Endodermal cell (in vitro differentiated cells): ENCODE results near the gene TRPV2. TPM values are rescaled to one million over a fixed set of nuclear protein-coding genes. Genes with fewer than 3 reads are reported as not detected.

Experiments used
- DNase-seq: peaks from one replicate; pipeline ENCODE4 v3.0.0-alpha.2; 2017
- H3K27ac ChIP-seq: 2 replicates; pipeline ENCODE4 v1.5.1; 2013; ENCODE audit warnings: mild to moderate bottlenecking, low read depth, low read length, moderate library complexity
- H3K27me3 ChIP-seq: 2 replicates; pipeline ENCODE4 v1.6.1; 2013; ENCODE audit warnings: mild to moderate bottlenecking, low read length, moderate library complexity; ENCODE audit not compliant: insufficient read depth, control insufficient read depth, poor library complexity, severe bottlenecking
- H3K36me3 ChIP-seq: 2 replicates; pipeline ENCODE4 v1.7.0; 2013; ENCODE audit warnings: mild to moderate bottlenecking, low read length, moderate library complexity; ENCODE audit not compliant: control insufficient read depth, insufficient read depth
- H3K4me1 ChIP-seq: one replicate; pipeline ENCODE4 v1.7.0; 2013; ENCODE audit warnings: low read length; ENCODE audit not compliant: control insufficient read depth, insufficient read depth
- H3K4me3 ChIP-seq: 2 replicates; pipeline ENCODE4 v1.5.1; 2013; ENCODE audit warnings: mild to moderate bottlenecking, low read length, moderate library complexity
- H3K9ac ChIP-seq: 2 replicates; pipeline ENCODE4 v1.6.1; 2013; ENCODE audit warnings: mild to moderate bottlenecking, low read length, moderate library complexity; ENCODE audit not compliant: poor library complexity, severe bottlenecking; ENCODE audit errors: extremely low read depth
- H3K9me3 ChIP-seq: 2 replicates; pipeline ENCODE4 v1.6.1; 2013; ENCODE audit warnings: mild to moderate bottlenecking, low read length, moderate library complexity; ENCODE audit not compliant: control insufficient read depth
- H3K27ac Mint-ChIP-seq: 2 replicates; pipeline ENCODE4 v1.8.0; 2020; ENCODE audit warnings: mixed read lengths
- H3K27me3 Mint-ChIP-seq: 2 replicates; pipeline ENCODE4 v1.8.0; 2021; ENCODE audit warnings: mild to moderate bottlenecking, mixed read lengths; ENCODE audit not compliant: insufficient read depth
- H3K36me3 Mint-ChIP-seq: 2 replicates; pipeline ENCODE4 v1.8.0; 2020; ENCODE audit warnings: low read depth, mixed read lengths
- H3K4me1 Mint-ChIP-seq: 2 replicates; pipeline ENCODE4 v1.8.0; 2020; ENCODE audit warnings: mixed read lengths
- H3K4me3 Mint-ChIP-seq: 2 replicates; pipeline ENCODE4 v1.8.0; 2020; ENCODE audit warnings: mild to moderate bottlenecking, moderate library complexity, mixed read lengths
- H3K9me3 Mint-ChIP-seq: 2 replicates; pipeline ENCODE4 v1.8.0; 2020; ENCODE audit warnings: mild to moderate bottlenecking, mixed read lengths
- CTCF ChIP-seq: fragments of 200-600 bp; sonication (generic); conservative IDR thresholded peaks from 2 replicates; pipeline ENCODE4 v1.5.0; 2021; ENCODE audit warnings: antibody characterized with exemption, mild to moderate bottlenecking
- WGBS, 2 experiments: methylation state at CpG; one replicate each; pipeline versions ENCODE4 v1.1.5 to v1.1.7; 2013; ENCODE audit warnings: missing lambda C conversion rate in 2 of 2, mixed read lengths in 1 of 2; ENCODE audit not compliant: insufficient coverage in 1 of 2, insufficient read length in 1 of 2; 5-methylcytosine and 5-hydroxymethylcytosine counted together
- total RNA-seq, 2 donors: library from RNA; stranded (reverse); fragmentation: NEBNext Ultra II Directional in 1 of 2; extraction: Animal tissue kit (Norgen Biotek cat#: 25700) in 1 of 2; gene quantifications; 2 replicates in 1 of 2; 3 replicates in 1 of 2; pipeline ENCODE4 v1.2.1, GENCODE V29; 2021

TRPV2 gene
- total RNA-seq, 2 donors from 2014 or later, result 0.51 to 1.1 TPM

DNA sequence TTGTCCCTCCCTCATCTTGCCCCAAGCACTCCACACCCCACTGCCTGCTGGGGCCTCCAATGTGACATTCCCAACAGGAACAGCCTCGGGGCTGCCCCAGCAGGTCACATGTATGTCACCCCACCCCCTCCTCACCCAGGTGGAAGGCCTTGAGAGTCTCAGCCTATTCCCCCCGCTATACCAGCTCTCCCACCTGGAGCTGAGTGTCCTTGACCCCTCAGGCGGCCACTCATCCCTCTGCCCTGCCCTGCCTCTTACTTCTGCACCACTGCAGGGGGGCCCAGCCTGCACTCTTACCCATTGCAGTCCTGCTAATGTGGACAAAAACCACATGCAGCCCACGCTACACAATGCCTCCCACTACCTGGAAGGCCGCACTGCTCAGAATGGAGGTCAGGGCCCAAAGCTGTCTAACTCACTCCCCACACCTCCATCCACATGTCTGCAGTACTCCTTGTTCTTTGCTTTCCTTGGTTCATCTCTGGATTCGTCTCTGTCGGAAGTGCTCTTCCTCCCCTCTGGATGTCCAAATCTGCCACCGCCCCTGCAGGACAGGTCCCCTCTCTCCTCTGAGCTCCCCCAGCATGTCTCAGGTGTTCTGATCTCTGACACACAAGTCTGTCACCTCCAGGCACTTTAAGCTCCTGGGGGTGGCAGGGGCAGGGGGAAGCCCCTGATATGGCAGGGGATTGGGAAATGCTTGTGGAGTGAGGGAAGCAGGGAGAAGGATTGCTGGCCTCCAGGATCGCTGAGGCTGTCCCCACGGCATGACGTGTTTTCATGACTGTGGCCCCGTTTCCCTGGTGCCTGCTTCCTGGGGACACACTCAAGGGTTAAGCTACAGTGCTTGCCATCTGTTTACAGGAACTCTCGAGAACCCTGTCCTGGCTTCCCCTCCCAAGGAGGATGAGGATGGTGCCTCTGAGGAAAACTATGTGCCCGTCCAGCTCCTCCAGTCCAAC, 20.8 kb downstream of the TRPV2 start:
- DNase-seq, result peak; percentile 75
- Histone ChIP-seq H3K4me1 (peaks cover 6% of the 10 kb centered on the region), H3K9me3 (no peaks in the 10 kb centered on the region), H3K27ac (no peak overlapping the region), H3K9ac (no peak overlapping the region), H3K4me3 (no peak overlapping the region), H3K36me3 (peaks cover 21% of the 10 kb centered on the region), H3K27me3 (no peaks in the 10 kb centered on the region)
- H3K4me3 Mint-ChIP-seq, result peak overlapping the region; percentile 1
- 79 to 83% methylated on average over 10 to 14 of the region's 14 CpGs for WGBS, 2 experiments
- peak overlapping the region; percentile 87 for H3K27ac Mint-ChIP-seq
- H3K27me3 Mint-ChIP-seq, result no peaks in the 10 kb centered on the region
- TF ChIP-seq CTCF, result no peak
- H3K4me1 Mint-ChIP-seq, result peaks cover 39% of the 10 kb centered on the region
- no peaks in the 10 kb centered on the region for H3K9me3 Mint-ChIP-seq
- H3K36me3 Mint-ChIP-seq, result peaks cover 21% of the 10 kb centered on the region

- Mint-ChIP-seq H3K36me3 (peaks cover 30% of the 10 kb centered on the region), H3K27ac (peak overlapping the region; percentile 93), H3K4me3 (peak overlapping the region; percentile 13), H3K27me3 (no peaks in the 10 kb centered on the region), H3K9me3 (no peaks in the 10 kb centered on the region), H3K4me1 (peaks cover 45% of the 10 kb centered on the region)
- peak; percentile 24 for TF ChIP-seq CTCF
- WGBS, 2 experiments, result 60 to 87% methylated on average over 1 to 2 of the region's 2 CpGs
- peak; percentile 66 for DNase-seq
- Histone ChIP-seq H3K36me3 (peaks cover 30% of the 10 kb centered on the region), H3K27ac (no peak overlapping the region), H3K9me3 (no peaks in the 10 kb centered on the region), H3K4me1 (peaks cover 6% of the 10 kb centered on the region), H3K4me3 (no peak overlapping the region), H3K27me3 (no peaks in the 10 kb centered on the region), H3K9ac (no peak overlapping the region)
These were observed 21.7 kb downstream of the TRPV2 start for GRCh38 chr17:16437083-16437482.

DNA sequence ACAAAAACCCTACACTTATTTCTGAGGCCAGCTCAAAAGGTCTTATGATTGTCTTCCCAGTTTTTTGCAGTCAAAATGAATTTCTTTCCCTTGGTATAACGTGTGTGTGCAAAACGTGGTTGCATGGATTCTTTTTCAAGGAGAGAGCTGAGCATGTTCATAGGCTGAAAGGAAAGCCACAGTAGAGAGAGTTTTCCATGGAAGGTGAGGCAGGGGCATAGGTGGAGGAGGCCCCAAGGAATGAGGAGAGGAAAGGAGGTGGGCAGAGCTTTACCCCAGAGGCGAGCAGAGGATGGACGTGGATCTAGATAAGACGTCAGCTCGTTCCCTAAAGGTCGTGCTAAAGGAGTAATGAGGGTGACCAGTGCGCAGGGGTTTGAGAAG, 22.8 kb downstream of the TRPV2 start:
- Mint-ChIP-seq H3K9me3 (no peaks in the 10 kb centered on the region), H3K4me3 (peak overlapping the region; percentile 97), H3K36me3 (peaks cover 40% of the 10 kb centered on the region), H3K27ac (peak overlapping the region; percentile 93), H3K27me3 (no peaks in the 10 kb centered on the region), H3K4me1 (peaks cover 49% of the 10 kb centered on the region)
- peak overlapping the region; percentile 70 for H3K27ac ChIP-seq
- peak overlapping the region; percentile 80 for H3K4me3 ChIP-seq
- no peak for TF ChIP-seq CTCF
- WGBS, 2 experiments, result 42 to 49% methylated on average over 7 to 8 of the region's 8 CpGs
- H3K4me1 ChIP-seq, result peaks cover 6% of the 10 kb centered on the region
- no peaks in the 10 kb centered on the region for H3K27me3 ChIP-seq
- peak overlapping the region; percentile 50 for H3K9ac ChIP-seq
- H3K9me3 ChIP-seq, result no peaks in the 10 kb centered on the region
- DNase-seq, result no peak
- H3K36me3 ChIP-seq, result peaks cover 41% of the 10 kb centered on the region
